SK-N-SH (cell line): ENCODE data around the gene CACNA1A. TPM values are rescaled to one million over a fixed set of nuclear protein-coding genes. Genes with fewer than 3 reads are reported as not detected.
A peak's percentile ranks its signal among the peaks of the same experiment; 100 is the strongest.

Experiments
- CTCF ChIA-PET: fragments of 300-600, 350-600 bp; formaldehyde crosslinking; extraction: SDS; loops from one replicate; lab custom pipeline; 2021; lab: Yijun Ruan, JAX
- POLR2A ChIA-PET: fragments of 350-600 bp; sonication (Branson Sonifier 250); formaldehyde crosslinking; extraction: SDS; loops from one replicate; lab custom pipeline; 2020; ENCODE audit warnings: antibody characterized with exemption, inconsistent platforms; lab: Yijun Ruan, JAX
- DNase-seq: peaks from one replicate; pipeline ENCODE4 v3.0.0; 2012
- H2AFZ ChIP-seq: fragments of 200-600 bp; sonication (generic); 2 replicates; pipeline ENCODE4 v1.8.1; 2016; ENCODE audit warnings: antibody characterized with exemption, mild to moderate bottlenecking, low read depth
- H3F3A ChIP-seq: fragments of 200-600 bp; sonication (generic); replicated peaks from 2 replicates; pipeline ENCODE3; 2016; ENCODE audit warnings: antibody characterized with exemption, mild to moderate bottlenecking; ENCODE audit not compliant: insufficient read depth
- H3K27ac ChIP-seq, 2 experiments: fragments of 200-500 bp in 1 of 2; fragments of 200-600 bp in 1 of 2; sonication (Bioruptor generic) in 1 of 2; sonication (generic), shearing (Covaris generic) in 1 of 2; 2 replicates each; pipeline versions ENCODE4 v1.5.1 to v1.6.1; 2014 to 2016; ENCODE audit warnings: low read depth in 2 of 2, inconsistent platforms in 1 of 2, low read length in 1 of 2, mild to moderate bottlenecking in 1 of 2, mixed read lengths in 1 of 2
- H3K27me3 ChIP-seq: fragments of 200-600 bp; sonication (generic), shearing (Covaris generic); 2 replicates; pipeline ENCODE4 v1.6.1; 2016; ENCODE audit warnings: mixed run types; ENCODE audit not compliant: insufficient read depth
- H3K36me3 ChIP-seq, 2 experiments: fragments of 200-500 bp in 1 of 2; fragments of 200-600 bp in 1 of 2; sonication (Bioruptor generic) in 1 of 2; sonication (generic) in 1 of 2; replicated peaks in 1 of 2; 2 replicates each; pipeline versions ENCODE3 to v1.5.1; 2014 to 2016; ENCODE audit warnings: low read length in 1 of 2, mild to moderate bottlenecking in 1 of 2; ENCODE audit not compliant: insufficient read depth in 2 of 2, control insufficient read depth in 1 of 2
- H3K4me1 ChIP-seq, 2 experiments: fragments of 200-500 bp in 1 of 2; fragments of 200-600 bp in 1 of 2; sonication (Bioruptor generic) in 1 of 2; sonication (generic), shearing (Covaris generic) in 1 of 2; 2 replicates each; pipeline versions ENCODE4 v1.5.1 to v1.6.1; 2014 to 2016; ENCODE audit warnings: low read depth in 1 of 2, low read length in 1 of 2, mixed run types in 1 of 2; ENCODE audit not compliant: insufficient read depth in 2 of 2, control insufficient read depth in 1 of 2
- H3K4me2 ChIP-seq: fragments of 200-600 bp; sonication (generic), shearing (Covaris generic); 2 replicates; pipeline ENCODE4 v1.6.1; 2017; ENCODE audit warnings: mixed run types
- H3K4me3 ChIP-seq, 2 experiments: fragments of 200-500 bp in 1 of 2; fragments of 200-600 bp in 1 of 2; sonication (Bioruptor generic) in 1 of 2; sonication (generic), shearing (Covaris generic) in 1 of 2; 2 replicates each; pipeline versions ENCODE4 v1.5.1 to v1.8.1; 2014 to 2016; ENCODE audit warnings: low read depth in 2 of 2, inconsistent platforms in 1 of 2, low read length in 1 of 2, mild to moderate bottlenecking in 1 of 2, mixed read lengths in 1 of 2, moderate library complexity in 1 of 2
- H3K79me2 ChIP-seq: fragments of 200-600 bp; sonication (generic); 2 replicates; pipeline ENCODE4 v1.8.1; 2017; ENCODE audit warnings: mild to moderate bottlenecking; ENCODE audit not compliant: insufficient read depth
- H3K9ac ChIP-seq: fragments of 200-600 bp; sonication (generic); 2 replicates; pipeline ENCODE4 v1.6.1; 2017; ENCODE audit warnings: mixed run types
- H3K9me2 ChIP-seq: fragments of 200-600 bp; sonication (generic); 2 replicates; pipeline ENCODE4 v1.6.1; 2017; ENCODE audit warnings: mixed run types
- H3K9me3 ChIP-seq: fragments of 200-600 bp; sonication (generic); 2 replicates; pipeline ENCODE4 v1.6.1; 2017; ENCODE audit warnings: mixed run types, mild to moderate bottlenecking, moderate library complexity
- H4K20me1 ChIP-seq: fragments of 200-600 bp; sonication (generic); 2 replicates; pipeline ENCODE4 v1.6.1; 2017; ENCODE audit warnings: mild to moderate bottlenecking, mixed run types; ENCODE audit not compliant: insufficient read depth
- CTCF ChIP-seq: fragments of 200-600 bp; sonication (generic); IDR thresholded peaks from 2 replicates; pipeline ENCODE4 v1.6.1; 2017; ENCODE audit warnings: antibody characterized with exemption, mild to moderate bottlenecking, moderate library complexity
- FOXM1 ChIP-seq: IDR thresholded peaks from 2 replicates; pipeline ENCODE4 v1.4.0; 2012; ENCODE audit warnings: low read depth, mild to moderate bottlenecking
- GATA2 ChIP-seq: sonication (generic); formaldehyde crosslinking; IDR thresholded peaks from 2 replicates; pipeline ENCODE4 v1.5.0; 2020; ENCODE audit warnings: mild to moderate bottlenecking, missing genetic modification reagents
- JUND ChIP-seq: IDR thresholded peaks from 2 replicates; pipeline ENCODE4 v1.4.0; 2012
- RAD21 ChIP-seq: IDR thresholded peaks from 2 replicates; pipeline ENCODE4 v1.6.1; 2012; ENCODE audit warnings: mild to moderate bottlenecking, low read length
- TAF1 ChIP-seq: IDR thresholded peaks from 2 replicates; pipeline ENCODE4 v1.6.1; 2012; ENCODE audit warnings: low read depth, mild to moderate bottlenecking, low read length, moderate library complexity, borderline replicate concordance
- WGBS: methylation state at CpG from one replicate; pipeline ENCODE4 v1.1.6; 2017; ENCODE audit warnings: low lambda C conversion rate; 5-methylcytosine and 5-hydroxymethylcytosine counted together
- polyA plus RNA-seq, 3 experiments: library from polyadenylated mRNA; depleted of rRNA; stranded (reverse); fragments of >200 nt; gene quantifications; 2 replicates each; pipeline ENCODE4 v1.2.3, GENCODE V29; 2012
- TF ChIP-seq, protein P1 (sequence below): IDR thresholded peaks from 2 replicates; pipeline ENCODE4 v1.6.1; 2012; ENCODE audit warnings: mild to moderate bottlenecking, low read depth, low read length, moderate library complexity
- TF ChIP-seq, protein P2 (sequence below): fragments of 150-350 bp; IDR thresholded peaks from 2 replicates; pipeline ENCODE4 v1.6.1; 2016; ENCODE audit warnings: mild to moderate bottlenecking, low read depth, low read length

Gene CACNA1A
- polyA plus RNA-seq, 1 of the 3 experiments (the other 2 are of a cell fraction) = 1.3 TPM

GRCh38 chr19:13244920-13245319 lies 261.4 kb downstream of the CACNA1A start:
- H3K9me3 ChIP-seq = no peaks in the 10 kb centered on the region
- CTCF ChIA-PET = interaction anchor here (1.4 kb wide), 1 partner anchor 50 kb away, joined by 4 read pairs; no protein-coding TSS in a partner anchor
- POLR2A ChIA-PET = no interaction called here

DNA sequence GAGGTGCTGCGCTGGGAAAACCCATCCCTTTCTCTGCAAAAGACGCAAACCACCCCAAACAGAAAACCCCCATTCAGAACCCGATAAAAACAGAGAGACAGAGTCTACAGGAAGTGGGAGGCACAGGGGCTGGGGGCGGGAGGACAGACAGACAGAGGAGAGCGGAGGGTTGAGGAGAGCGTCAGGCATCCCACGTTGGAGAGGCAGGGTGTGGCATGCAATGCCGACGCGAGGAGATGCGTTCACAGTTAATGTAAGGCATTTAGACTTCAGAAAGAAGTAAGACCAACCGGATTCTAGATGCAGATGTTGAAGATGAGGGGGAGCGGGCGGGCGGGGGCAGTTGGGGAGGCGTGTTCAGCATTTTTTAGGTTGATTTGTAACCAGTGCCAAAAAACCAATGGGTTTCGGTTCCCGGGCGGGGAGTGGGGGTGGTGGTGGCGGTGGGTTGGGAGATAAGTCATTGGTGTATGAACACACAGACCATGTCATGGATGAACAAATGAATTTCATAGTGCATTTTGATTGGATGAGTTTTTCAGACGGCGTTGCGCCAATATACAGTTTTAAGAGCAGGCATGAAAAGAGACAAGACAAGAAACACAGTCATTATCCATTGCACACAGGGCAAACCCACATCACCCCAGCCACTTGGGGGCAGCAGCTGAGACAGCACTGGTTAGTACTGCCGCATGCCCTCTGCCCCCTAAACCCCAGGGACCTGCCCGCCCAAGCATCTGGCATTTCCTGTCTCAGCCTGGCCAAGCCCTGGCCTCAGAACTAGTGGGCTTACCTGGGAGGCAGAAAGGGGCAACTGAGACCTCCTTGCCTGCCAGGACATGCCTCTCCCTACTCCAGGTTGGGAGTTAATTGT lies 264.8 kb downstream of the CACNA1A start:
- CTCF ChIA-PET = interaction anchor here (0.8 kb wide), 1 partner anchor 12 kb away, joined by 3 read pairs; no protein-coding TSS in a partner anchor
- no peak for DNase-seq
- H3K4me3 ChIP-seq = no peak overlapping the region
- H3K9me2 ChIP-seq = no peaks in the 10 kb centered on the region
- H2AFZ ChIP-seq = no peak overlapping the region
- H3K9me3 ChIP-seq = no peaks in the 10 kb centered on the region
- no peak overlapping the region for H3K4me2 ChIP-seq
- POLR2A ChIA-PET = no interaction called here
- no peaks in the 10 kb centered on the region for H4K20me1 ChIP-seq
- TF ChIP-seq FOXM1 = no peak
- TF ChIP-seq CTCF = 0 out of 2 replicates have a peak, but pooled peaks have one; percentile 11
- no peaks in the 10 kb centered on the region for H3K79me2 ChIP-seq
- H3K27me3 ChIP-seq = peaks cover 67% of the 10 kb centered on the region
- 28% methylated on average over 24 of the region's 25 CpGs for WGBS
- H3K9ac ChIP-seq = no peak overlapping the region
- H3F3A ChIP-seq = no peaks in the 10 kb centered on the region
- H3K36me3 ChIP-seq = no peaks in the 10 kb centered on the region
- H3K4me1 ChIP-seq = no peaks in the 10 kb centered on the region
- H3K27ac ChIP-seq = no peak overlapping the region

More at GRCh38 chr19:13244920-13245319, 261.4 kb downstream of the CACNA1A start:
- H3K4me3 ChIP-seq = no peak overlapping the region
- H3K4me1 ChIP-seq = no peaks in the 10 kb centered on the region
- no peaks in the 10 kb centered on the region for H3K79me2 ChIP-seq
- no peaks in the 10 kb centered on the region for H3K36me3 ChIP-seq
- WGBS = 11% methylated on average over 8 of the region's 12 CpGs
- no peak overlapping the region for H3K27ac ChIP-seq
- no peak overlapping the region for H3K9ac ChIP-seq
- no peaks in the 10 kb centered on the region for H3F3A ChIP-seq
- peaks cover 61% of the 10 kb centered on the region for H3K27me3 ChIP-seq
- no peak overlapping the region for H3K4me2 ChIP-seq
- H4K20me1 ChIP-seq = no peaks in the 10 kb centered on the region
- TF ChIP-seq, protein P1, sequence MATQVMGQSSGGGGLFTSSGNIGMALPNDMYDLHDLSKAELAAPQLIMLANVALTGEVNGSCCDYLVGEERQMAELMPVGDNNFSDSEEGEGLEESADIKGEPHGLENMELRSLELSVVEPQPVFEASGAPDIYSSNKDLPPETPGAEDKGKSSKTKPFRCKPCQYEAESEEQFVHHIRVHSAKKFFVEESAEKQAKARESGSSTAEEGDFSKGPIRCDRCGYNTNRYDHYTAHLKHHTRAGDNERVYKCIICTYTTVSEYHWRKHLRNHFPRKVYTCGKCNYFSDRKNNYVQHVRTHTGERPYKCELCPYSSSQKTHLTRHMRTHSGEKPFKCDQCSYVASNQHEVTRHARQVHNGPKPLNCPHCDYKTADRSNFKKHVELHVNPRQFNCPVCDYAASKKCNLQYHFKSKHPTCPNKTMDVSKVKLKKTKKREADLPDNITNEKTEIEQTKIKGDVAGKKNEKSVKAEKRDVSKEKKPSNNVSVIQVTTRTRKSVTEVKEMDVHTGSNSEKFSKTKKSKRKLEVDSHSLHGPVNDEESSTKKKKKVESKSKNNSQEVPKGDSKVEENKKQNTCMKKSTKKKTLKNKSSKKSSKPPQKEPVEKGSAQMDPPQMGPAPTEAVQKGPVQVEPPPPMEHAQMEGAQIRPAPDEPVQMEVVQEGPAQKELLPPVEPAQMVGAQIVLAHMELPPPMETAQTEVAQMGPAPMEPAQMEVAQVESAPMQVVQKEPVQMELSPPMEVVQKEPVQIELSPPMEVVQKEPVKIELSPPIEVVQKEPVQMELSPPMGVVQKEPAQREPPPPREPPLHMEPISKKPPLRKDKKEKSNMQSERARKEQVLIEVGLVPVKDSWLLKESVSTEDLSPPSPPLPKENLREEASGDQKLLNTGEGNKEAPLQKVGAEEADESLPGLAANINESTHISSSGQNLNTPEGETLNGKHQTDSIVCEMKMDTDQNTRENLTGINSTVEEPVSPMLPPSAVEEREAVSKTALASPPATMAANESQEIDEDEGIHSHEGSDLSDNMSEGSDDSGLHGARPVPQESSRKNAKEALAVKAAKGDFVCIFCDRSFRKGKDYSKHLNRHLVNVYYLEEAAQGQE = no peak
- TF ChIP-seq TAF1 (no peak), JUND (no peak), FOXM1 (no peak), GATA2 (CRISPR knock-in tag) (no peak), RAD21 (no peak)
- TF ChIP-seq, protein P2, sequence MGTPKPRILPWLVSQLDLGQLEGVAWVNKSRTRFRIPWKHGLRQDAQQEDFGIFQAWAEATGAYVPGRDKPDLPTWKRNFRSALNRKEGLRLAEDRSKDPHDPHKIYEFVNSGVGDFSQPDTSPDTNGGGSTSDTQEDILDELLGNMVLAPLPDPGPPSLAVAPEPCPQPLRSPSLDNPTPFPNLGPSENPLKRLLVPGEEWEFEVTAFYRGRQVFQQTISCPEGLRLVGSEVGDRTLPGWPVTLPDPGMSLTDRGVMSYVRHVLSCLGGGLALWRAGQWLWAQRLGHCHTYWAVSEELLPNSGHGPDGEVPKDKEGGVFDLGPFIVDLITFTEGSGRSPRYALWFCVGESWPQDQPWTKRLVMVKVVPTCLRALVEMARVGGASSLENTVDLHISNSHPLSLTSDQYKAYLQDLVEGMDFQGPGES = no peak
- H3K9me2 ChIP-seq = no peaks in the 10 kb centered on the region
- no peak overlapping the region for H2AFZ ChIP-seq
- no peak for DNase-seq
